Left ventricle myocardium inferior (tissue), 1 donor: ENCODE results near the gene CDK7. TPM values are rescaled to one million over a fixed set of nuclear protein-coding genes. Genes with fewer than 3 reads are reported as not detected.

Experiments
- DNase-seq: peaks from one replicate; pipeline ENCODE4 v3.0.0-alpha.2; 2020
- H3K27ac ChIP-seq: fragments of 200-600 bp; replicated peaks from 2 replicates; pipeline ENCODE4 v1.8.0; 2021
- H3K27me3 ChIP-seq: fragments of 200-600 bp; 2 replicates; pipeline ENCODE4 v1.8.0; 2021; ENCODE audit warnings: low read depth
- H3K36me3 ChIP-seq: fragments of 200-600 bp; 2 replicates; pipeline ENCODE4 v1.8.0; 2021
- H3K4me1 ChIP-seq: fragments of 200-600 bp; 2 replicates; pipeline ENCODE4 v1.8.0; 2021
- H3K4me3 ChIP-seq: fragments of 200-600 bp; 2 replicates; pipeline ENCODE4 v1.8.0; 2021; ENCODE audit warnings: mild to moderate bottlenecking, moderate library complexity
- H3K9me3 ChIP-seq: fragments of 200-600 bp; replicated peaks from 2 replicates; pipeline ENCODE4 v1.8.0; 2021
- intact Hi-C: fragments of 100-400 bp; cut with micrococcal nuclease; formaldehyde crosslinking; loops from one replicate; pipeline ENCODE4 v1.11.0; 2022
- long read RNA-seq: library from polyadenylated mRNA; unstranded; transcript quantifications from one replicate; pipeline ENCODE4 v2.0.0, GENCODE V29; 2021
- total RNA-seq: library from RNA; stranded (reverse); fragmentation: NEBNext Ultra II Directional; extraction: Animal tissue kit (Norgen Biotek cat#: 25700); gene quantifications from one replicate; pipeline ENCODE4 v1.2.1, GENCODE V29; 2021
- TF ChIP-seq, protein P1 (sequence below): fragments of 200-600 bp; IDR thresholded peaks from 2 replicates; pipeline ENCODE4 v1.8.0; 2021; ENCODE audit warnings: antibody characterized with exemption, mild to moderate bottlenecking, borderline replicate concordance
- donor health status: DM: no; HTN: yes; CAD: no; lungs with severe emphysema.

CDK7 gene
- 10.5 TPM for total RNA-seq
- long read RNA-seq, partial matches to known transcripts = 2 of 6 reads
- long read RNA-seq, other reads (novel, unspliced or antisense) = 0 of 6 reads

DNA sequence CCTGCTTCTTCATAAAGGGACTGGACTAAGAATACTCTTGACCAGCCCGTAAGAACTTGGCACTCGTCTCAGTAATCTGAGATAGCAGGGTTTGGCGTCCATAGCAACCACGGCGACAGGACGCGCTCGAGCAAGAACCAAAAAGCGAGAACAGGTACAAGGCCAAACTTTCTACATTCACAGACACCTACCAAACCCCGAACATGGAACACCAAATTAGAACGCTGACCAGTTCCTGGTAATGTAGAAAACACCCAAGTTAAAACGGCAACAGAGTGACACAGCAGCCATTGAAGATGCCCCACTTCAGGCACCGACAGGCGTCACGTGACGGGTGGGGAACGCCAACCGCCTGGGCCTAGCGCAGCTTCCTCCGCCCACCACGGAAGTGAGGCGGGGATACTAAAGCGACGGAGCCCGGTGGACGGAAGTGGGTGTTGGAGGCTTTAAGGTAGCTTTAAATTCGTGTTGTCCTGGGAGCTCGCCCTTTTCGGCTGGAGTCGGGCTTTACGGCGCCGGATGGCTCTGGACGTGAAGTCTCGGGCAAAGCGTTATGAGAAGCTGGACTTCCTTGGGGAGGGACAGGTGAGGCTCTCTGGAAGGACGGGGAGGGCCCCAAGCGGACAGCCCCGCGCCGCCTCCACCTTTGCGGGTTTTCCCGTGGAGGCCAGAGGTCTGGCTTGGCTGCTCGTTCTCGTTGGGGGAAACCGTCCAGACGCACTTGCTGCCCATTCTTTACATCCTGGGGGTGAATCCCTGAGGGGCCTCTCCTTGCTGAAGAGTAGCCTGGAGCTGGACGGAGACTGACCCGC, at the start of gene CDK7:
CDK7 (plus strand) TSS at position 430 of the 812 bp plus-strand sequence; CDS start at position 520, 90 bp downstream.
- TF ChIP-seq, protein P1, sequence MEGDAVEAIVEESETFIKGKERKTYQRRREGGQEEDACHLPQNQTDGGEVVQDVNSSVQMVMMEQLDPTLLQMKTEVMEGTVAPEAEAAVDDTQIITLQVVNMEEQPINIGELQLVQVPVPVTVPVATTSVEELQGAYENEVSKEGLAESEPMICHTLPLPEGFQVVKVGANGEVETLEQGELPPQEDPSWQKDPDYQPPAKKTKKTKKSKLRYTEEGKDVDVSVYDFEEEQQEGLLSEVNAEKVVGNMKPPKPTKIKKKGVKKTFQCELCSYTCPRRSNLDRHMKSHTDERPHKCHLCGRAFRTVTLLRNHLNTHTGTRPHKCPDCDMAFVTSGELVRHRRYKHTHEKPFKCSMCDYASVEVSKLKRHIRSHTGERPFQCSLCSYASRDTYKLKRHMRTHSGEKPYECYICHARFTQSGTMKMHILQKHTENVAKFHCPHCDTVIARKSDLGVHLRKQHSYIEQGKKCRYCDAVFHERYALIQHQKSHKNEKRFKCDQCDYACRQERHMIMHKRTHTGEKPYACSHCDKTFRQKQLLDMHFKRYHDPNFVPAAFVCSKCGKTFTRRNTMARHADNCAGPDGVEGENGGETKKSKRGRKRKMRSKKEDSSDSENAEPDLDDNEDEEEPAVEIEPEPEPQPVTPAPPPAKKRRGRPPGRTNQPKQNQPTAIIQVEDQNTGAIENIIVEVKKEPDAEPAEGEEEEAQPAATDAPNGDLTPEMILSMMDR = no peak
- peak within 1 kb of the TSS; percentile 90 for H3K27ac ChIP-seq
- H3K36me3 ChIP-seq = peaks cover 21% of the 10 kb centered on the region
- H3K4me3 ChIP-seq = peak within 1 kb of the TSS; percentile 91
- peak; percentile 93 for DNase-seq
- H3K27me3 ChIP-seq = no peaks in the 10 kb centered on the region
- intact Hi-C loops = loop anchor here (10.0 kb wide), 1 partner anchor 140 kb away; the partner anchor contains the start of gene SLC30A5
- H3K4me1 ChIP-seq = peaks cover 31% of the 10 kb centered on the region
- no peaks in the 10 kb centered on the region for H3K9me3 ChIP-seq

DNA sequence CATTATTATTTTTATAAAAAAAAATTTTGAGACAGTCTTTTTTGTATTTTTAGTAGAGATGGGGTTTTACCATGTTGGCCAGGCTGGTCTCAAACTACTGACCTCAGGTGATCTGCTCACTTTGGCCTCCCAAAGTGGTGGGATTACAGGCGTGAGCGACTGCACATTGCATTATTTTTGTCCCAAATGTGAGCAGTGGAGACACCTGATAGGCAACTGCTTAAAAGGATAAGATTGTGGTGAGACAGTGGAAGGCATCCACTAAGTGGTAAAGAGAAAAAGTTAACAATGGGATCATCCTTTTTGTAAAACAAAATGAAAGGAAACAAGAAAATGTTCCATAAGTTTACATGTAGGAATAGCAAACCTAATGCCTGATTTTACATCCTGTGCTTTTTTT, 47.3 kb upstream of the CDK7 start:
- H3K27ac ChIP-seq = no peak overlapping the region
- no peaks in the 10 kb centered on the region for H3K9me3 ChIP-seq
- no peaks in the 10 kb centered on the region for H3K36me3 ChIP-seq
- intact Hi-C loops = no loop called here
- H3K4me1 ChIP-seq = peaks cover 20% of the 10 kb centered on the region
- TF ChIP-seq, protein P1 = no peak
- H3K27me3 ChIP-seq = no peaks in the 10 kb centered on the region
- no peak for DNase-seq
- no peak overlapping the region for H3K4me3 ChIP-seq

DNA sequence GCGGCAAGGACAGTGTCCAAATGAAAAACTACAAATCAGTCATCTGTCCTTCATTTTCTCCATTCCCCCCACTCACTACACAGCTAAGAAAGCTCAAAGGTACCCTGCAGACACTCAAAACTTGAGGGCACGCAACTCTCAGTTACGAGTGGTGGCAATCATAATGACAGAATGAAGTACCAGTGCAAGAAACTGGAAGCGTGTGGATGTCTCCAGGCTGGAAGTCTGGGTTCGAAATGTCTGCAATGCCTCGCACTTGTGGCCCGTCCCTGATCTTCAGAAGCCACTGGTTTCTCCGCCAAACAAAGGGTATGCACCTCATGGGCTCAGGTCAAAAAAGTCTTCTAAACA, 45.9 kb upstream of the CDK7 start:
- TF ChIP-seq, protein P1 = no peak
- peak overlapping the region; percentile 82 for H3K27ac ChIP-seq
- H3K27me3 ChIP-seq = no peaks in the 10 kb centered on the region
- peaks cover 20% of the 10 kb centered on the region for H3K4me1 ChIP-seq
- H3K36me3 ChIP-seq = no peaks in the 10 kb centered on the region
- no peaks in the 10 kb centered on the region for H3K9me3 ChIP-seq
- H3K4me3 ChIP-seq = peak overlapping the region; percentile 93
- intact Hi-C loops = no loop called here
- no peak for DNase-seq

DNA sequence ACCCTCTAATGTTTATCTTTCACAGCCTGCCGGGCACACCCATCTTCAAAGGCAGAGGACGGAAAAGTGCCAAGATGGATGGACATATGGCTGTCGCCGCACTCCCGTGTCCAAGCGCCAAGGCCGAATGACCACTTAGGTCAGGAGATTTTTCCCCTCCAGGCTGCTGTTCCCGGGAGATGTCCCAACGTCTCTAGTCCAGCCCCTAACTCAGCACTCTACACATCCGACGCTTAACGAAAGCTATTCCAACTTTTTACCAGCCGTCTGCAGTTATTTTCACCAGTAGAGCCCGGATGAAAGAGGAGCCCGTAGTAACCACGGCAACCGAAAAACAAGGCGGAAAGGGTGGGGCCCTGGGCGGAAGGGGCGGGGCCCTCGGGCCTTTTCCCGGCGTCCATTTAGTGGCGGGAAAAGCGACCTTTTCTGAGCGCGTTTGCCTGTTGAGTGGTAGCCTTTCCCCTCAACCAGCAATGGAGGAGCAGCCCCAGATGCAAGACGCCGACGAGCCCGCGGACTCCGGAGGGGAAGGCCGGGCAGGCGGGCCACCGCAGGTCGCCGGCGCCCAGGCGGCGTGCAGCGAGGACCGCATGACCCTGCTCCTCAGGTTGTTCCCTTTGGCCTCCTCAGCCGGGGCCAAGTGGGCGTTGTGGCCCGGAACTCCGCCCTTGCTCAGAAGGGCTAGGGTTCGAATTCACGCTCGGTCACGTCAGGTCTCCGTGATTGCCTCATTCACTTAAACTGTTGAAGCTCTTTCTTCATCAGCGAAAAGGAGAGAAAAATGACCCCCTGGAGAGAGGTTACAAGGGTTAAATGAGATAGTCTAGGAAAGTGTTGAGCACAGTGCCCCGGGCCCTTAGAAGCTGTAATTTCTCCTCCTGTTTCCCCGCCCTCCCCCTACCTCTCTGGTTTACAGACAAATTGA, 45.3 kb upstream of the CDK7 start, which contains the start of gene CENPH:
CENPH (plus strand) TSS at position 422 of the 925 bp plus-strand sequence; CDS start at position 474, 52 bp downstream.
- Histone ChIP-seq H3K27ac (peak within 1 kb of the TSS; percentile 82), H3K4me1 (peaks cover 20% of the 10 kb centered on the region), H3K4me3 (peak within 1 kb of the TSS; percentile 93), H3K9me3 (no peaks in the 10 kb centered on the region), H3K36me3 (no peaks in the 10 kb centered on the region), H3K27me3 (no peaks in the 10 kb centered on the region)
- intact Hi-C loops = no loop called here
- DNase-seq = peak; percentile 86
- TF ChIP-seq, protein P1 = no peak

DNA sequence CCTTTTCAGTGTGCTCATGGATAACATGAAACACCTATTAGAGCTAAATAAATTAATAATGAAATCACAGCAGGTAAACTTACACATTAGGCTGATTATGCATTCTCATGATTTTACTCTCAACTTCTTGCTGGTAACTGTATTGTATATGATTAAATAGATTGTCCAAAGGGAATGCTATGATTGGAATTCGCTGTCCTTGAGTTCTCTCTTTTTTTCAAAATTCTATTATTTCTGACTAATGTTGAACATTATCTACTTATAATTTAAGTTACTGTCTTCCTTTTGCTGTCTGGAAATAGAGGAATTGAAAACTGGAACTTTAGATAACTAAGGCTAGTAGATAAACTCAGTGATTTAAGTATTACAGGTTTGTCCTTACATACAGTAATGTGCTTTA, 32.2 kb upstream of the CDK7 start:
- no peak for DNase-seq
- intact Hi-C loops = no loop called here
- H3K9me3 ChIP-seq = no peaks in the 10 kb centered on the region
- no peaks in the 10 kb centered on the region for H3K27me3 ChIP-seq
- TF ChIP-seq, protein P1 = no peak
- no peaks in the 10 kb centered on the region for H3K36me3 ChIP-seq
- no peaks in the 10 kb centered on the region for H3K4me1 ChIP-seq
- no peak overlapping the region for H3K27ac ChIP-seq
- no peak overlapping the region for H3K4me3 ChIP-seq
